Epithelial cell of esophagus (primary cell): Measurements from ENCODE around the gene KAZALD1.

Experiments
- DNase-seq: peaks from one replicate; pipeline ENCODE4 v3.0.0; 2010; ENCODE audit warnings: low read depth
- H3K4me3 ChIP-seq: 2 replicates; pipeline ENCODE4 v1.5.1; 2011; ENCODE audit warnings: mild to moderate bottlenecking, low read length, control low read depth
- CTCF ChIP-seq: IDR thresholded peaks from 2 replicates; pipeline ENCODE4 v1.5.1; 2011; ENCODE audit warnings: low read depth, mild to moderate bottlenecking, low read length, control low read depth, inconsistent platforms; ENCODE audit not compliant: insufficient read depth; ENCODE audit errors: missing control alignments

Gene KAZALD1

GRCh38 chr10:101089520-101090299, 27.9 kb downstream of the KAZALD1 start:
- DNase-seq = peak; percentile 16
- TF ChIP-seq CTCF = no peak
- H3K4me3 ChIP-seq = no peak overlapping the region

- DNase-seq = no peak
- no peak overlapping the region for H3K4me3 ChIP-seq
- TF ChIP-seq CTCF = no peak
Observed at GRCh38 chr10:101090597-101090996, 28.8 kb downstream of the KAZALD1 start.

GRCh38 chr10:101091546-101092290, 29.9 kb downstream of the KAZALD1 start:
- peak; percentile 66 for DNase-seq
- H3K4me3 ChIP-seq = no peak overlapping the region
- TF ChIP-seq CTCF = no peak

- no peak for DNase-seq
- no peak for TF ChIP-seq CTCF
- no peak overlapping the region for H3K4me3 ChIP-seq
Observed at GRCh38 chr10:101092881-101093354, 31.1 kb downstream of the KAZALD1 start.

GRCh38 chr10:101094121-101094879, 32.5 kb downstream of the KAZALD1 start:
- DNase-seq = no peak
- no peak overlapping the region for H3K4me3 ChIP-seq
- no peak for TF ChIP-seq CTCF

GRCh38 chr10:101095004-101095403, 33.2 kb downstream of the KAZALD1 start:
- DNase-seq = no peak
- no peak overlapping the region for H3K4me3 ChIP-seq
- TF ChIP-seq CTCF = no peak
